Gastrocnemius medialis (tissue), 4 donors: Measurements from ENCODE around the gene GALNT13.

Experiments used
- CTCF ChIP-seq, 5 experiments: fragments of 450-650 bp in 3 of 5; fragments of 200-600 bp in 2 of 5; sonication (generic) in 2 of 5; IDR thresholded peaks in 4 of 5; conservative IDR thresholded peaks in 1 of 5; 1 replicate in 4 of 5; 2 replicates in 1 of 5; pipeline ENCODE4 v1.5.1; 2016 to 2019; ENCODE audit warnings: antibody characterized with exemption in 5 of 5, mild to moderate bottlenecking in 3 of 5, moderate library complexity in 3 of 5
- POLR2A ChIP-seq, 2 donors: fragments of 450-650 bp; IDR thresholded peaks; one replicate each; pipeline ENCODE4 v1.6.1; 2017; ENCODE audit warnings: antibody characterized with exemption in 2 of 2, mild to moderate bottlenecking in 2 of 2, moderate library complexity in 2 of 2

DNA sequence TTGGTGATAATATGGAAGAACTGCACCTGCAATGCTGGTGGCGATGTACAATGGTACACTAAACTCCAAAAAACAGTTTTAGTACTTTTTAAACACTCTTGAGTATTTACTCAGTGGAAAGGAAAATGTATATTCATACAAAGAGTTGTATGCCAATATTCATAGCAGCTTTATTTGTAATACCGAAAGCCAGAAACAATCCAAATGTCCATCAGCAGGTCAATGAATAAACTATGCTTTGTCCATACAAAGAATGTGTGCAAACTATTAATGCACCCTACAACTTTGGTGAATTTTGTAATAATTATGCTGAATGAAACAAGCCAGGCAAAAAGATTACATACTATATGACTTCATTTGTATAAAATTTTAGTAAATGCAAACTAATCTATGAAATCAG lies 396.3 kb downstream of the GALNT13 start:
- TF ChIP-seq CTCF (IDR thresholded peaks at IDR 0.05 in 4 of 5, conservative IDR thresholded peaks at IDR 0.05 in 1 of 5) = no peak
- no peak for TF ChIP-seq POLR2A (IDR thresholded peaks at IDR 0.05)
